DOHH2 (cell line): ENCODE results near the gene TMEM182.

Source experiments
- EZH2phosphoT487 ChIP-seq: fragments of 200-600 bp; sonication (generic); IDR thresholded peaks from 2 replicates; pipeline ENCODE4 v1.6.1; 2017; ENCODE audit warnings: borderline replicate concordance, mild to moderate bottlenecking, antibody characterized with exemption, low read length, moderate library complexity, mixed read lengths
- TF ChIP-seq, protein P1 (sequence below): fragments of 200-600 bp; sonication (generic); IDR thresholded peaks from one replicate; pipeline ENCODE4 v1.5.1; 2014; ENCODE audit warnings: antibody characterized with exemption, mild to moderate bottlenecking, low read depth, low read length; ENCODE audit not compliant: poor library complexity, severe bottlenecking

DNA sequence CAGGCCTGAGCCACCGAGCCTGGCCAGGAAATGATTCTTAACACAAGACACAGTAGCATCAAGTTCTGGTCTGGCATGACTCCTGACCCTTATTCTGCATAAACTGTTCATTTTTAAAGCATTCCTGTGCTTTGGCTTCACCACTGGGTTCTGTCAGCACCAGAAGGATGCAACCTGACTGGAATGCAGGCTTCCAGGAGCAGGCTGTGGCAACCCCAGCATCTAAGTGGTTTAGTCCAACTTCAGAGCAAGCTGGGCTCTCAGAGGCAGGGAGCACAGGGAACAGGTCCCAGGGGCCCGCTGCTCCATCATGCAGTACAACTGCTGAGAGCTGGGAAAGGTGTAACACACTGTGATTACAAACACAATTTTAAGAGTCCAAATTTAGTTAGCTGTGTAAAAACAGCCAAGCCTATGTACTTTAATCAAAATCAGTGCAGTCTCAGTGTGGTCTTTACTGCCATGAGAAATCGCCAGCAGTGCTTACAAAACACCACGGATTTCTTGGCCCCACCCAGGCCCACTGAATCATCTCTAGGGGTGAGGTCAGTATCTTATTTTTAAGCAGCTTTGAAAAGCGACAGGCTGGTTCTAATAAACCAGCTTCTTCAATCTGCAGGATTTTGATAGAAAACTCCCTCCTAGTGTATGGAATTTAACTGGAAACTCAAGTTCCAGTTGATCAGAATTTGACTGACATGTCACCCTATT is 44.4 kb upstream of the TMEM182 start:
- TF ChIP-seq, protein P1, sequence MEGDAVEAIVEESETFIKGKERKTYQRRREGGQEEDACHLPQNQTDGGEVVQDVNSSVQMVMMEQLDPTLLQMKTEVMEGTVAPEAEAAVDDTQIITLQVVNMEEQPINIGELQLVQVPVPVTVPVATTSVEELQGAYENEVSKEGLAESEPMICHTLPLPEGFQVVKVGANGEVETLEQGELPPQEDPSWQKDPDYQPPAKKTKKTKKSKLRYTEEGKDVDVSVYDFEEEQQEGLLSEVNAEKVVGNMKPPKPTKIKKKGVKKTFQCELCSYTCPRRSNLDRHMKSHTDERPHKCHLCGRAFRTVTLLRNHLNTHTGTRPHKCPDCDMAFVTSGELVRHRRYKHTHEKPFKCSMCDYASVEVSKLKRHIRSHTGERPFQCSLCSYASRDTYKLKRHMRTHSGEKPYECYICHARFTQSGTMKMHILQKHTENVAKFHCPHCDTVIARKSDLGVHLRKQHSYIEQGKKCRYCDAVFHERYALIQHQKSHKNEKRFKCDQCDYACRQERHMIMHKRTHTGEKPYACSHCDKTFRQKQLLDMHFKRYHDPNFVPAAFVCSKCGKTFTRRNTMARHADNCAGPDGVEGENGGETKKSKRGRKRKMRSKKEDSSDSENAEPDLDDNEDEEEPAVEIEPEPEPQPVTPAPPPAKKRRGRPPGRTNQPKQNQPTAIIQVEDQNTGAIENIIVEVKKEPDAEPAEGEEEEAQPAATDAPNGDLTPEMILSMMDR: no peak
- no peak for TF ChIP-seq EZH2phosphoT487
